ENCODE measurements around the gene EFCC1.

Gene EFCC1

DNA sequence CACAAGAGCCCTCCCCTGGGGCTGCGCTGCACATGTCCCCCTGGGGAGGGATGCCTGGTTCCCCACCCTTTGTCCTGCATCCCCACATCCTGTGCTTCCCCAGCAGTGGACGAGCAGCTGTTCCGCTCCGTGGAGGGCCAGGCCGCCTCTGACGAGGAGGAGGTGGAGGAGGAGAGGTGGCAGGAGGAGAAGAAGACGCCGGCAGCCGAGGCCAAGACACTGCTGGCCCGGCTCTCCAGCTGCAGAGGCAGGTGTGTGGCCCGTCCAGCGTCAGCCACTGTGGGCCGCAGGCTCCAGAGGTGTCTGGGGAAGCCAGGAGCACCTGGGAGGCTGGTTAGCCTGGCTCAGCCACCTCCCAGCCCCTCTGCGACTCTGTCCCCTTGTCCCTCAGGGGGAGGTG is 31.6 kb downstream of the EFCC1 start:
- TF ChIP-seq BACH2 (CRISPR knock-in tag; IDR thresholded peaks at IDR 0.05; ENCODE audit: borderline replicate concordance), result no peak
- TF ChIP-seq RARB (CRISPR knock-in tag; IDR thresholded peaks at IDR 0.05), result no peak
- no peak for TF ChIP-seq ZNF70 (CRISPR knock-in tag; IDR thresholded peaks at IDR 0.05)
- no peak for TF ChIP-seq OSR1 (CRISPR knock-in tag; IDR thresholded peaks at IDR 0.05)
- no peak for TF ChIP-seq ZNF565 (CRISPR knock-in tag; conservative IDR thresholded peaks at IDR 0.05; ENCODE audit: low read depth)
- TF ChIP-seq GLIS3 (CRISPR knock-in tag; IDR thresholded peaks at IDR 0.05), result no peak
- no peak for TF ChIP-seq TCF4 (CRISPR knock-in tag; IDR thresholded peaks at IDR 0.05; ENCODE audit: borderline replicate concordance)
- TF ChIP-seq ARNTL (CRISPR knock-in tag; IDR thresholded peaks at IDR 0.05; ENCODE audit: borderline replicate concordance, low read depth), result no peak
- no peak for TF ChIP-seq PPARA (CRISPR knock-in tag; IDR thresholded peaks at IDR 0.05; ENCODE audit: borderline replicate concordance)
- TF ChIP-seq PATZ1 (CRISPR knock-in tag; IDR thresholded peaks at IDR 0.05; ENCODE audit: borderline replicate concordance), result no peak
- no peak for TF ChIP-seq ZC3H10 (CRISPR knock-in tag; IDR thresholded peaks at IDR 0.05)
- TF ChIP-seq TOX (CRISPR knock-in tag; IDR thresholded peaks at IDR 0.05; ENCODE audit: borderline replicate concordance), result no peak
- ATAC-seq, result no peak

- TF ChIP-seq ESRRG (CRISPR knock-in tag; IDR thresholded peaks at IDR 0.05) (no peak), ARNTL (CRISPR knock-in tag; IDR thresholded peaks at IDR 0.05; ENCODE audit: borderline replicate concordance, low read depth) (no peak), TSHZ2 (CRISPR knock-in tag; IDR thresholded peaks at IDR 0.05) (no peak), CSDC2 (CRISPR knock-in tag; IDR thresholded peaks at IDR 0.05) (no peak)
- ATAC-seq, result no peak
Observed at GRCh38 chr3:129033151-129033550, 32.0 kb downstream of the EFCC1 start.

DNA sequence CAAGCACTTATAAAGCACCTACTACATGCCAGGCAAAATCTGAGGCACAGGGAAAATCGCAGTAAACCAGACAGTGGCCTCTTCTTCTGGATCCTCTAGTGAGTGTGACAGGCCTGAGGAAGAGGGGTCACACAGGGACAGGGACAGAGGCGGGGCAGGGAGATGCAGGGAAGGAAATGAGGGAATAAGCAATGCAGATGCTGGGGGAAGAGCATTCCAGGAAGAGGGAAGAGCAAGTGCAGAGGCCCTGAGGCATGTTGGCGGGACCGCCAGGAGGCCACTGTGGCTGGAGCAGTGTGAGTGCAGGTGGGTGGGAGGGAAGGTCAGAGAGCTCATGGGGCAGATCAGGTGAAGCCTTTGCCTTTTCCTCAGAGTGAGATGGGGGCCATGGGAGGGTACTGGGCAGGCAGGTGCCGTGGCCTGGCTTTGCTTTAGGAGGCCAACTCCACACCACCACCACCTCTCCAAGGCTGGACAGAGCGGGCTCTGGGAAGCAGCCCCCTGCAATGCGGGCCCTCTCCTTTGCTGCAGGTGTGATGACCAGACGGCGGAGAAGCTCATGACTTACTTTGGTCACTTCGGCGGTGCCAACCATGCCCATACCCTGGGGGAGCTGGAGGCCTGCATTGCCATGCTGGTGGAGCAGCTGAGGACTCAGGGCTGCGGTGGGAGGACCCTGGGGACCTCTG is 32.7 kb downstream of the EFCC1 start:
- TF ChIP-seq CSDC2 (CRISPR knock-in tag; IDR thresholded peaks at IDR 0.05) (no peak), ZNF70 (CRISPR knock-in tag; IDR thresholded peaks at IDR 0.05) (no peak), ZNF565 (CRISPR knock-in tag; conservative IDR thresholded peaks at IDR 0.05; ENCODE audit: low read depth) (no peak), ARNTL (CRISPR knock-in tag; IDR thresholded peaks at IDR 0.05; ENCODE audit: borderline replicate concordance, low read depth) (no peak), ESRRG (CRISPR knock-in tag; IDR thresholded peaks at IDR 0.05) (no peak), PPARA (CRISPR knock-in tag; IDR thresholded peaks at IDR 0.05; ENCODE audit: borderline replicate concordance) (no peak), PATZ1 (CRISPR knock-in tag; IDR thresholded peaks at IDR 0.05; ENCODE audit: borderline replicate concordance) (no peak), ZFP3 (CRISPR knock-in tag; IDR thresholded peaks at IDR 0.05) (no peak), ZNF8 (CRISPR knock-in tag; IDR thresholded peaks at IDR 0.05) (no peak), BACH2 (CRISPR knock-in tag; IDR thresholded peaks at IDR 0.05; ENCODE audit: borderline replicate concordance) (no peak), GLIS3 (CRISPR knock-in tag; IDR thresholded peaks at IDR 0.05) (no peak), ZFP30 (CRISPR knock-in tag; IDR thresholded peaks at IDR 0.05) (no peak), SNAI2 (CRISPR knock-in tag; IDR thresholded peaks at IDR 0.05) (no peak), TSHZ2 (CRISPR knock-in tag; IDR thresholded peaks at IDR 0.05) (no peak), OSR1 (CRISPR knock-in tag; IDR thresholded peaks at IDR 0.05) (no peak), RARB (CRISPR knock-in tag; IDR thresholded peaks at IDR 0.05) (no peak)
- TF ChIP-seq, protein P1, sequence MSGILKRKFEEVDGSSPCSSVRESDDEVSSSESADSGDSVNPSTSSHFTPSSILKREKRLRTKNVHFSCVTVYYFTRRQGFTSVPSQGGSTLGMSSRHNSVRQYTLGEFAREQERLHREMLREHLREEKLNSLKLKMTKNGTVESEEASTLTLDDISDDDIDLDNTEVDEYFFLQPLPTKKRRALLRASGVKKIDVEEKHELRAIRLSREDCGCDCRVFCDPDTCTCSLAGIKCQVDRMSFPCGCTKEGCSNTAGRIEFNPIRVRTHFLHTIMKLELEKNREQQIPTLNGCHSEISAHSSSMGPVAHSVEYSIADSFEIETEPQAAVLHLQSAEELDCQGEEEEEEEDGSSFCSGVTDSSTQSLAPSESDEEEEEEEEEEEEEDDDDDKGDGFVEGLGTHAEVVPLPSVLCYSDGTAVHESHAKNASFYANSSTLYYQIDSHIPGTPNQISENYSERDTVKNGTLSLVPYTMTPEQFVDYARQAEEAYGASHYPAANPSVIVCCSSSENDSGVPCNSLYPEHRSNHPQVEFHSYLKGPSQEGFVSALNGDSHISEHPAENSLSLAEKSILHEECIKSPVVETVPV (CRISPR knock-in tag; IDR thresholded peaks at IDR 0.05), result no peak
- TF ChIP-seq, protein P2, sequence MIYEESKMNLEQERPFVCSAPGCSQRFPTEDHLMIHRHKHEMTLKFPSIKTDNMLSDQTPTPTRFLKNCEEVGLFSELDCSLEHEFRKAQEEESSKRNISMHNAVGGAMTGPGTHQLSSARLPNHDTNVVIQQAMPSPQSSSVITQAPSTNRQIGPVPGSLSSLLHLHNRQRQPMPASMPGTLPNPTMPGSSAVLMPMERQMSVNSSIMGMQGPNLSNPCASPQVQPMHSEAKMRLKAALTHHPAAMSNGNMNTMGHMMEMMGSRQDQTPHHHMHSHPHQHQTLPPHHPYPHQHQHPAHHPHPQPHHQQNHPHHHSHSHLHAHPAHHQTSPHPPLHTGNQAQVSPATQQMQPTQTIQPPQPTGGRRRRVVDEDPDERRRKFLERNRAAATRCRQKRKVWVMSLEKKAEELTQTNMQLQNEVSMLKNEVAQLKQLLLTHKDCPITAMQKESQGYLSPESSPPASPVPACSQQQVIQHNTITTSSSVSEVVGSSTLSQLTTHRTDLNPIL (CRISPR knock-in tag; IDR thresholded peaks at IDR 0.05; ENCODE audit: low read depth), result no peak
- TF ChIP-seq, protein P3, sequence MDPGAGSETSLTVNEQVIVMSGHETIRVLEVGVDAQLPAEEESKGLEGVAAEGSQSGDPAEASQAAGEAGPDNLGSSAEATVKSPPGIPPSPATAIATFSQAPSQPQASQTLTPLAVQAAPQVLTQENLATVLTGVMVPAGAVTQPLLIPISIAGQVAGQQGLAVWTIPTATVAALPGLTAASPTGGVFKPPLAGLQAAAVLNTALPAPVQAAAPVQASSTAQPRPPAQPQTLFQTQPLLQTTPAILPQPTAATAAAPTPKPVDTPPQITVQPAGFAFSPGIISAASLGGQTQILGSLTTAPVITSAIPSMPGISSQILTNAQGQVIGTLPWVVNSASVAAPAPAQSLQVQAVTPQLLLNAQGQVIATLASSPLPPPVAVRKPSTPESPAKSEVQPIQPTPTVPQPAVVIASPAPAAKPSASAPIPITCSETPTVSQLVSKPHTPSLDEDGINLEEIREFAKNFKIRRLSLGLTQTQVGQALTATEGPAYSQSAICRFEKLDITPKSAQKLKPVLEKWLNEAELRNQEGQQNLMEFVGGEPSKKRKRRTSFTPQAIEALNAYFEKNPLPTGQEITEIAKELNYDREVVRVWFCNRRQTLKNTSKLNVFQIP (CRISPR knock-in tag; IDR thresholded peaks at IDR 0.05; ENCODE audit: borderline replicate concordance, low read depth), result no peak
- ATAC-seq, result no peak

Measured in SK-N-SH treated with all-trans-retinoic acid at 6 μM for 48 hours (cell line).